Trophoblast cell (in vitro differentiated cells and primary cell): ENCODE results near the gene L3MBTL4.

ENCODE experiments used
- DNase-seq, 2 donors: peaks; one replicate each; pipeline ENCODE4 v3.0.0-alpha.2; 2016
- H2AFZ ChIP-seq: 2 replicates; pipeline ENCODE4 v1.6.1; 2013; ENCODE audit warnings: low read length, moderate library complexity, mild to moderate bottlenecking; ENCODE audit not compliant: insufficient read depth, poor library complexity
- H2AK5ac ChIP-seq: 2 replicates; pipeline ENCODE4 v1.6.1; 2013; ENCODE audit warnings: mild to moderate bottlenecking, low read length
- H2BK120ac ChIP-seq: 2 replicates; pipeline ENCODE4 v1.6.1; 2013; ENCODE audit warnings: low read length, mild to moderate bottlenecking, moderate library complexity; ENCODE audit not compliant: insufficient read depth, poor library complexity
- H2BK12ac ChIP-seq: 2 replicates; pipeline ENCODE4 v1.6.1; 2013; ENCODE audit warnings: mild to moderate bottlenecking, low read length, moderate library complexity
- H2BK5ac ChIP-seq: 2 replicates; pipeline ENCODE4 v1.6.1; 2013; ENCODE audit warnings: low read length, low read depth, moderate library complexity, mild to moderate bottlenecking; ENCODE audit not compliant: poor library complexity
- H3K14ac ChIP-seq: 2 replicates; pipeline ENCODE4 v1.6.1; 2013; ENCODE audit warnings: mild to moderate bottlenecking, low read length
- H3K18ac ChIP-seq: 2 replicates; pipeline ENCODE4 v1.6.1; 2013; ENCODE audit warnings: mild to moderate bottlenecking, low read length
- H3K23ac ChIP-seq: 2 replicates; pipeline ENCODE4 v1.6.1; 2013; ENCODE audit warnings: low read length
- H3K27ac ChIP-seq: 2 replicates; pipeline ENCODE4 v1.5.1; 2013; ENCODE audit warnings: low read depth, mild to moderate bottlenecking, inconsistent platforms, low read length, moderate library complexity
- H3K27me3 ChIP-seq: 2 replicates; pipeline ENCODE4 v1.6.1; 2013; ENCODE audit warnings: inconsistent platforms, mild to moderate bottlenecking, low read length, moderate library complexity; ENCODE audit not compliant: insufficient read depth
- H3K36me3 ChIP-seq, 2 experiments: 1 replicate in 1 of 2; 2 replicates in 1 of 2; pipeline ENCODE4 v1.6.1; 2013; ENCODE audit warnings: low read length in 2 of 2, mild to moderate bottlenecking in 2 of 2, moderate library complexity in 1 of 2; ENCODE audit not compliant: insufficient read depth in 2 of 2, control insufficient read depth in 1 of 2
- H3K4ac ChIP-seq: 2 replicates; pipeline ENCODE4 v1.6.1; 2013; ENCODE audit warnings: low read depth, mild to moderate bottlenecking, low read length, moderate library complexity
- H3K4me1 ChIP-seq, 2 experiments: 1 replicate in 1 of 2; 2 replicates in 1 of 2; pipeline ENCODE4 v1.6.1; 2013; ENCODE audit warnings: low read length in 2 of 2, mild to moderate bottlenecking in 2 of 2, moderate library complexity in 1 of 2; ENCODE audit not compliant: insufficient read depth in 2 of 2, control insufficient read depth in 1 of 2
- H3K4me2 ChIP-seq: 2 replicates; pipeline ENCODE4 v1.6.1; 2013; ENCODE audit warnings: inconsistent platforms, mild to moderate bottlenecking, low read length, moderate library complexity
- H3K4me3 ChIP-seq: 2 replicates; pipeline ENCODE4 v1.5.1; 2013; ENCODE audit warnings: mild to moderate bottlenecking, low read depth, low read length, inconsistent platforms
- H3K79me1 ChIP-seq: one replicate; pipeline ENCODE4 v1.6.1; 2013; ENCODE audit warnings: low read length
- H3K79me2 ChIP-seq: 2 replicates; pipeline ENCODE4 v1.6.1; 2013; ENCODE audit warnings: low read length, mild to moderate bottlenecking; ENCODE audit not compliant: control insufficient read depth, insufficient read depth, poor library complexity
- H3K9ac ChIP-seq: 2 replicates; pipeline ENCODE4 v1.6.1; 2013; ENCODE audit warnings: mild to moderate bottlenecking, low read length
- H3K9me3 ChIP-seq: 2 replicates; pipeline ENCODE4 v1.6.1; 2013; ENCODE audit warnings: low read depth, mild to moderate bottlenecking, control low read depth, inconsistent platforms, low read length; ENCODE audit not compliant: insufficient read depth
- H4K12ac ChIP-seq: 2 replicates; pipeline ENCODE4 v1.6.1; 2013; ENCODE audit warnings: low read depth, mild to moderate bottlenecking, low read length, moderate library complexity
- H4K8ac ChIP-seq: 2 replicates; pipeline ENCODE4 v1.6.1; 2013; ENCODE audit warnings: low read depth, mild to moderate bottlenecking, low read length, moderate library complexity
- H4K91ac ChIP-seq: one replicate; pipeline ENCODE4 v1.6.1; 2013; ENCODE audit warnings: low read depth, mild to moderate bottlenecking, low read length, moderate library complexity
- WGBS: extraction: QIAGEN DNeasy Blood & Tissue Kit; methylation state at CpG from one replicate; pipeline ENCODE4 v1.1.7; 2013; ENCODE audit warnings: missing lambda C conversion rate; ENCODE audit not compliant: insufficient read length, insufficient coverage; ENCODE audit errors: extremely low coverage; 5-methylcytosine and 5-hydroxymethylcytosine counted together

The L3MBTL4 gene

DNA sequence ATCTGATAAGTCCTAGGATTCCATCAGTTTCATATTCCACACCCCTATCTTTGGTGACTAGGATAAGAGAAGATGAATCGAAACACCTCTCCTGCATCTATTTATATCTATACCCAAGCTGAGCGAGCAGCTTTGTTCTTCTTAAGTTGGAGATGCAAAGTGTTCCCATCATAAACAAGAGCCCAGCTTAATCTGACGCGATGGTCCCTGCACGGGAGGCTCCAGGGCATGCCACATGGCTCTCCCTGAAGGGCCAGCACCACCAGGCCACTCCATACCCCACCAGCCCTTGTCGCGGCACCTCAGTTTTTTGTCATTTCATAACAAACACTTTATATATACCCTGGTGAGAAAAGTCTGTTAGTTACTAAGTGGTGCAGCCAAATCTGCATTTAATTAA lies 255.3 kb downstream of the L3MBTL4 start:
- Histone ChIP-seq H2AFZ (no peak overlapping the region), H3K18ac (no peak overlapping the region), H3K27ac (no peak overlapping the region), H3K4me3 (no peak overlapping the region), H4K91ac (no peak overlapping the region), H4K12ac (no peak overlapping the region), H3K23ac (no peak overlapping the region), H3K4me2 (no peak overlapping the region), H3K36me3 (peaks cover 0 to 2% of the 10 kb centered on the region in 2 experiments), H3K9me3 (no peaks in the 10 kb centered on the region), H2BK120ac (no peak overlapping the region), H2BK5ac (no peak overlapping the region), H3K9ac (no peak overlapping the region), H2BK12ac (no peak overlapping the region), H2AK5ac (no peak overlapping the region), H3K79me1 (no peaks in the 10 kb centered on the region), H3K4me1 (no peaks in the 10 kb centered on the region), H3K27me3 (no peaks in the 10 kb centered on the region), H4K8ac (no peak overlapping the region), H3K79me2 (no peaks in the 10 kb centered on the region), H3K4ac (no peak overlapping the region), H3K14ac (no peak overlapping the region)
- no peak for DNase-seq
- no CpG with 5 or more reads among the region's 7 CpGs for WGBS

DNA sequence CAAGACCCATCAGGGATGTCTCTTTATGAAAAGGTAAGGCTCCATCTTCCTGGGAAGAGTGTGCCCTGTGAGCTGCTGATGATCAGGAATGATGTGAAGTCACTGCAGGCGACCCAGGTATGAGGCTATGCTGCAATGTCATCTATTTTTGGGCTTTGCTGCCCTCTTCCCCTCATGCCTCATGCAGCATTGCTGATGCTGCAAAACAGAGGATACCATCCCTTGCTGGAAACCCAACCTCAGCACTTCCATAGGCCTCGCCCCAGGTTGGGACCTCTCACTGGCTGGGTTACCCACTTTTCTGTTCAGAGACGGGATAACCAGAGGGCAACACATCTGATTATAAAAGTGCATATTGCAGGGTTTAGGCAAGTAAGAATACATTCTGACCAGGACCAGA lies 255.8 kb downstream of the L3MBTL4 start:
- Histone ChIP-seq H3K79me2 (no peaks in the 10 kb centered on the region), H3K4me1 (no peaks in the 10 kb centered on the region), H3K4ac (no peak overlapping the region), H4K91ac (no peak overlapping the region), H3K36me3 (peaks cover 0 to 2% of the 10 kb centered on the region in 2 experiments), H3K18ac (no peak overlapping the region), H2BK5ac (no peak overlapping the region), H3K27me3 (no peaks in the 10 kb centered on the region), H3K4me3 (no peak overlapping the region), H2AK5ac (no peak overlapping the region), H4K8ac (no peak overlapping the region), H4K12ac (no peak overlapping the region), H2AFZ (no peak overlapping the region), H3K9me3 (no peaks in the 10 kb centered on the region), H3K4me2 (no peak overlapping the region), H2BK12ac (no peak overlapping the region), H3K27ac (no peak overlapping the region), H3K79me1 (no peaks in the 10 kb centered on the region), H3K14ac (no peak overlapping the region), H3K23ac (no peak overlapping the region), H3K9ac (no peak overlapping the region), H2BK120ac (no peak overlapping the region)
- no CpG with 5 or more reads among the region's 3 CpGs for WGBS
- DNase-seq: no peak

GRCh38 chr18:6156446-6156845 lies 258.3 kb downstream of the L3MBTL4 start:
- Histone ChIP-seq H2BK12ac (no peak overlapping the region), H3K4ac (no peak overlapping the region), H2BK120ac (no peak overlapping the region), H3K36me3 (no peaks in the 10 kb centered on the region), H2AFZ (no peak overlapping the region), H2BK5ac (no peak overlapping the region), H3K27me3 (no peaks in the 10 kb centered on the region), H4K12ac (no peak overlapping the region), H3K79me1 (no peaks in the 10 kb centered on the region), H3K4me1 (no peaks in the 10 kb centered on the region), H3K4me2 (no peak overlapping the region), H3K9me3 (no peaks in the 10 kb centered on the region), H3K79me2 (no peaks in the 10 kb centered on the region), H3K14ac (no peak overlapping the region), H2AK5ac (no peak overlapping the region), H3K9ac (no peak overlapping the region), H3K23ac (no peak overlapping the region), H4K8ac (no peak overlapping the region), H3K18ac (no peak overlapping the region), H4K91ac (no peak overlapping the region), H3K4me3 (no peak overlapping the region), H3K27ac (no peak overlapping the region)
- no CpG with 5 or more reads among the region's 6 CpGs for WGBS
- DNase-seq: no peak

DNA sequence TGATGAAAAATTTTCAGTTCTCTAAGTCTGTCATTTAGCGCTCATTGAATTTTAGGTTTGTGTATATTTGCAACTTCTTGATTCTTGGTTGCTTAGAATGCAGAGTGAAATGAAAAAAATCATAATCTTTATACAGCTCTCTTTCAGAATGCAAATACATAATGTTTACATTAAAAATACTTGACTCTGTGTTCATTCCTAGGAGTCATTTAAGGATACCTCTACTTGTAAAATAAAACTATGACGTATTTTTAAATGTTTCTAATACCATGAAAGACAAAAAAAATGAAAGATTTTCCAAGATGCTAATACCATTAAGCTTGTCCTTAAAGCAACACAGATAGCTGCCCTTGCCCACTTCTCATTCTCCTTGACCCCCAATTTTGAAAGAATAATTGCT lies 259.0 kb downstream of the L3MBTL4 start:
- Histone ChIP-seq H3K36me3 (no peaks in the 10 kb centered on the region), H3K4ac (no peak overlapping the region), H2AFZ (no peak overlapping the region), H2BK5ac (no peak overlapping the region), H3K4me1 (no peaks in the 10 kb centered on the region), H4K91ac (no peak overlapping the region), H3K4me2 (no peak overlapping the region), H3K9ac (no peak overlapping the region), H2AK5ac (no peak overlapping the region), H3K79me2 (no peaks in the 10 kb centered on the region), H3K23ac (no peak overlapping the region), H3K27ac (no peak overlapping the region), H2BK12ac (no peak overlapping the region), H4K8ac (no peak overlapping the region), H3K14ac (no peak overlapping the region), H3K9me3 (no peaks in the 10 kb centered on the region), H2BK120ac (no peak overlapping the region), H3K27me3 (no peaks in the 10 kb centered on the region), H3K4me3 (no peak overlapping the region), H3K79me1 (no peaks in the 10 kb centered on the region), H4K12ac (no peak overlapping the region), H3K18ac (no peak overlapping the region)
- WGBS: no CpG with 5 or more reads among the region's 2 CpGs
- no peak for DNase-seq
